ENCODE results near the gene ADH7. TPM values are rescaled to one million over a fixed set of nuclear protein-coding genes. Genes with fewer than 3 reads are reported as not detected.

The ADH7 gene
- total and polyA plus RNA-seq, 2 experiments from 2014 or later, result not detected

GRCh38 chr4:99457676-99458075 is 22.5 kb upstream of the ADH7 start:
- Mint-ChIP-seq H3K4me1 (peaks cover 9% of the 10 kb centered on the region), H3K27me3 (ENCODE audit: insufficient read depth, low read depth, poor library complexity) (no peaks in the 10 kb centered on the region), H3K4me3 (no peak overlapping the region), H3K9me3 (no peaks in the 10 kb centered on the region), H3K36me3 (ENCODE audit: low read depth) (0 out of 3 replicates have a peak, but pooled peaks cover 3% of the 10 kb centered on the region), H3K27ac (no peak overlapping the region)
- ATAC-seq, result no peak
- H3K4me1 ChIP-seq (ENCODE audit: insufficient read depth), result 0 out of 2 replicates have a peak, but pooled peaks cover 4% of the 10 kb centered on the region
- no peaks in the 10 kb centered on the region for H4K20me1 ChIP-seq (replicated peaks; ENCODE audit: insufficient read depth)
- H3K27ac ChIP-seq (ENCODE audit: low read depth), result no peak overlapping the region
- H3K27me3 ChIP-seq (ENCODE audit: insufficient read depth), result no peaks in the 10 kb centered on the region
- H3K4me2 ChIP-seq, result no peak overlapping the region
- no peak for TF ChIP-seq ZNF462 (CRISPR knock-in tag; IDR thresholded peaks at IDR 0.05)
- no peaks in the 10 kb centered on the region for H3K9me2 ChIP-seq (ENCODE audit: insufficient read depth)
- peak; percentile 8 for DNase-seq (ENCODE audit: low spot score)
- no peak overlapping the region for H2AFZ ChIP-seq
- no peak overlapping the region for H3K4me3 ChIP-seq
- H3K36me3 ChIP-seq (ENCODE audit: insufficient read depth), result no peaks in the 10 kb centered on the region; the same call in 1 of the 2 replicates
- H3F3A ChIP-seq (replicated peaks; ENCODE audit: low read depth), result no peaks in the 10 kb centered on the region
- no peaks in the 10 kb centered on the region for H3K79me2 ChIP-seq (replicated peaks; ENCODE audit: insufficient read depth)

- Mint-ChIP-seq H3K4me3 (no peak overlapping the region), H3K36me3 (ENCODE audit: low read depth) (0 out of 3 replicates have a peak, but pooled peaks cover 6% of the 10 kb centered on the region), H3K9me3 (no peaks in the 10 kb centered on the region), H3K27ac (no peak overlapping the region), H3K27me3 (ENCODE audit: insufficient read depth, low read depth, poor library complexity) (no peaks in the 10 kb centered on the region), H3K4me1 (peaks cover 9% of the 10 kb centered on the region)
- no peaks in the 10 kb centered on the region for H4K20me1 ChIP-seq (replicated peaks; ENCODE audit: insufficient read depth)
- H3K27me3 ChIP-seq (ENCODE audit: insufficient read depth), result no peaks in the 10 kb centered on the region
- no peak overlapping the region for H3K4me2 ChIP-seq
- H3K36me3 ChIP-seq (ENCODE audit: insufficient read depth), result no peaks in the 10 kb centered on the region; the same call in 1 of the 2 replicates
- no peaks in the 10 kb centered on the region for H3K9me2 ChIP-seq (ENCODE audit: insufficient read depth)
- DNase-seq (ENCODE audit: low spot score), result no peak
- 0 out of 2 replicates have a peak, but pooled peaks cover 4% of the 10 kb centered on the region for H3K4me1 ChIP-seq (ENCODE audit: insufficient read depth)
- no peaks in the 10 kb centered on the region for H3F3A ChIP-seq (replicated peaks; ENCODE audit: low read depth)
- H3K27ac ChIP-seq (ENCODE audit: low read depth), result no peak overlapping the region
- no peak for ATAC-seq
- no peak overlapping the region for H3K4me3 ChIP-seq
- no peak overlapping the region for H2AFZ ChIP-seq
- no peaks in the 10 kb centered on the region for H3K79me2 ChIP-seq (replicated peaks; ENCODE audit: insufficient read depth)
- no peak for TF ChIP-seq EZH2 (IDR thresholded peaks at IDR 0.05; ENCODE audit: low read depth, unreplicated experiment)
- no peak for TF ChIP-seq CTCF (conservative IDR thresholded peaks at IDR 0.05; ENCODE audit: low read depth in 2 of 2)
- TF ChIP-seq ZNF114 (CRISPR knock-in tag; IDR thresholded peaks at IDR 0.05), result no peak
- no peak for TF ChIP-seq CREB1 (CRISPR knock-in tag; IDR thresholded peaks at IDR 0.05; ENCODE audit: low read depth)
- TF ChIP-seq ZNF331 (CRISPR knock-in tag; IDR thresholded peaks at IDR 0.05; ENCODE audit: low read depth), result no peak
- TF ChIP-seq POLR2AphosphoS5 (IDR thresholded peaks at IDR 0.05; ENCODE audit: low read depth), result no peak
- TF ChIP-seq JUNB (IDR thresholded peaks at IDR 0.05; ENCODE audit: unreplicated experiment), result no peak
- no peak for TF ChIP-seq NANOG (IDR thresholded peaks at IDR 0.05; ENCODE audit: borderline replicate concordance)
These were observed 22.1 kb upstream of the ADH7 start for GRCh38 chr4:99457270-99457669.
